Activated T-cell treated with anti-CD3 and anti-CD28 coated beads, Interleukin-2, amount 50 U/mL, for 72 hours (primary cell): ENCODE results near the gene RNF113B. TPM values are rescaled to one million over a fixed set of nuclear protein-coding genes. Genes with fewer than 3 reads are reported as not detected.

Source experiments
- ATAC-seq, 2 donors: fragments of 150-1000 bp; cut with Tn5 transposase; replicated peaks in 1 of 2; 2 replicates each; pipeline ENCODE4 v1.10.0; 2021; ENCODE audit warnings: moderate library complexity in 2 of 2, mild to moderate bottlenecking in 1 of 2
- DNase-seq, 2 donors: peaks; one replicate each; pipeline ENCODE4 v3.0.0; 2021 to 2022; ENCODE audit warnings: mixed read lengths in 1 of 2
- H3K27ac Mint-ChIP-seq: one replicate; pipeline ENCODE4 v1.8.0; 2022; ENCODE audit warnings: mild to moderate bottlenecking, moderate library complexity, mixed read lengths
- H3K27me3 Mint-ChIP-seq: one replicate; pipeline ENCODE4 v1.8.0; 2022; ENCODE audit warnings: low read depth, mixed read lengths
- H3K36me3 Mint-ChIP-seq, 2 donors: one replicate each; pipeline ENCODE4 v1.8.0; 2022; ENCODE audit warnings: mixed read lengths in 2 of 2, mild to moderate bottlenecking in 1 of 2; ENCODE audit not compliant: insufficient read depth in 2 of 2
- H3K4me1 Mint-ChIP-seq: one replicate; pipeline ENCODE4 v1.8.0; 2022; ENCODE audit warnings: low read depth, mixed read lengths
- H3K4me3 Mint-ChIP-seq, 2 donors: one replicate each; pipeline ENCODE4 v1.8.0; 2022; ENCODE audit warnings: mild to moderate bottlenecking in 2 of 2, mixed read lengths in 2 of 2, moderate library complexity in 2 of 2
- H3K9me3 Mint-ChIP-seq, 2 donors: one replicate each; pipeline ENCODE4 v1.8.0; 2022; ENCODE audit warnings: mixed read lengths in 2 of 2
- total RNA-seq, 2 donors: library from RNA; stranded (reverse); gene quantifications; one replicate each; pipeline ENCODE4 v1.2.3, GENCODE V29; 2022

RNF113B gene
- total RNA-seq, 2 donors from 2014 or later: not detected

GRCh38 chr13:98181111-98181815 lies 4.2 kb upstream of the RNF113B start:
- H3K36me3 Mint-ChIP-seq: no peaks in the 10 kb centered on the region
- ATAC-seq (no peak), DNase-seq (no peak)
- H3K4me1 Mint-ChIP-seq: no peaks in the 10 kb centered on the region
- no peaks in the 10 kb centered on the region for H3K9me3 Mint-ChIP-seq
- no peak overlapping the region for H3K4me3 Mint-ChIP-seq
- H3K27me3 Mint-ChIP-seq: no peaks in the 10 kb centered on the region
- H3K27ac Mint-ChIP-seq: no peak overlapping the region

- H3K4me1 Mint-ChIP-seq: no peaks in the 10 kb centered on the region
- H3K36me3 Mint-ChIP-seq: no peaks in the 10 kb centered on the region
- no peaks in the 10 kb centered on the region for H3K27me3 Mint-ChIP-seq
- no peaks in the 10 kb centered on the region for H3K9me3 Mint-ChIP-seq
- DNase-seq (no peak), ATAC-seq (no peak)
- H3K27ac Mint-ChIP-seq: no peak overlapping the region
- no peak overlapping the region for H3K4me3 Mint-ChIP-seq
These were observed 3.0 kb upstream of the RNF113B start for GRCh38 chr13:98180092-98180491.

GRCh38 chr13:98175823-98176222 lies 1.2 kb downstream of the RNF113B start:
- Mint-ChIP-seq H3K36me3 (no peaks in the 10 kb centered on the region), H3K27me3 (peaks cover 25% of the 10 kb centered on the region)

GRCh38 chr13:98175043-98175442 lies 2.0 kb downstream of the RNF113B start:
- no peak overlapping the region for H3K27ac Mint-ChIP-seq
- no peaks in the 10 kb centered on the region for H3K36me3 Mint-ChIP-seq
- no peaks in the 10 kb centered on the region for H3K4me1 Mint-ChIP-seq
- no peak for DNase-seq
- no peak for ATAC-seq
- H3K4me3 Mint-ChIP-seq: no peak overlapping the region
- H3K27me3 Mint-ChIP-seq: peaks cover 25% of the 10 kb centered on the region
- H3K9me3 Mint-ChIP-seq: no peaks in the 10 kb centered on the region

More at GRCh38 chr13:98175823-98176222, 1.2 kb downstream of the RNF113B start:
- Mint-ChIP-seq H3K27ac (no peak overlapping the region), H3K4me1 (no peaks in the 10 kb centered on the region), H3K9me3 (no peaks in the 10 kb centered on the region), H3K4me3 (no peak overlapping the region)
- ATAC-seq: no peak
- DNase-seq: no peak

- H3K27me3 Mint-ChIP-seq: peaks cover 25% of the 10 kb centered on the region
- no peak overlapping the region for H3K27ac Mint-ChIP-seq
- H3K36me3 Mint-ChIP-seq: no peaks in the 10 kb centered on the region
- no peak for ATAC-seq
- H3K9me3 Mint-ChIP-seq: no peaks in the 10 kb centered on the region
- H3K4me1 Mint-ChIP-seq: no peaks in the 10 kb centered on the region
- no peak for DNase-seq
- H3K4me3 Mint-ChIP-seq: no peak overlapping the region
These were observed 2.8 kb downstream of the RNF113B start for GRCh38 chr13:98174307-98174706.

- no peaks in the 10 kb centered on the region for H3K9me3 Mint-ChIP-seq
- no peak for DNase-seq
- no peaks in the 10 kb centered on the region for H3K4me1 Mint-ChIP-seq
- ATAC-seq: no peak
- no peak overlapping the region for H3K27ac Mint-ChIP-seq
- H3K36me3 Mint-ChIP-seq: no peaks in the 10 kb centered on the region
- peaks cover 25% of the 10 kb centered on the region for H3K27me3 Mint-ChIP-seq
- H3K4me3 Mint-ChIP-seq: no peak overlapping the region
These were observed 3.5 kb downstream of the RNF113B start for GRCh38 chr13:98173431-98174152.

- Mint-ChIP-seq H3K4me1 (no peaks in the 10 kb centered on the region), H3K27me3 (peaks cover 25% of the 10 kb centered on the region), H3K36me3 (no peaks in the 10 kb centered on the region), H3K27ac (no peak overlapping the region), H3K4me3 (no peak overlapping the region), H3K9me3 (no peaks in the 10 kb centered on the region)
- no peak for DNase-seq
- no peak for ATAC-seq
These were observed 4.3 kb downstream of the RNF113B start for GRCh38 chr13:98172590-98173422.

GRCh38 chr13:98171900-98172589 lies 5.0 kb downstream of the RNF113B start:
- ATAC-seq (no peak), DNase-seq (no peak)
- Mint-ChIP-seq H3K9me3 (no peaks in the 10 kb centered on the region), H3K27ac (no peak overlapping the region), H3K36me3 (no peaks in the 10 kb centered on the region), H3K4me3 (no peak overlapping the region), H3K27me3 (peaks cover 25% of the 10 kb centered on the region), H3K4me1 (no peaks in the 10 kb centered on the region)

GRCh38 chr13:98169331-98169730 lies 7.7 kb downstream of the RNF113B start:
- Mint-ChIP-seq H3K27me3 (peaks cover 25% of the 10 kb centered on the region), H3K36me3 (no peaks in the 10 kb centered on the region), H3K9me3 (no peaks in the 10 kb centered on the region), H3K4me3 (no peak overlapping the region), H3K27ac (no peak overlapping the region), H3K4me1 (no peaks in the 10 kb centered on the region)
- DNase-seq (no peak), ATAC-seq (no peak)

GRCh38 chr13:98162935-98163334 lies 14.1 kb downstream of the RNF113B start:
- H3K4me3 Mint-ChIP-seq: no peak overlapping the region
- peaks cover 2% of the 10 kb centered on the region in 2 donors for H3K9me3 Mint-ChIP-seq
- no peaks in the 10 kb centered on the region for H3K27me3 Mint-ChIP-seq
- H3K36me3 Mint-ChIP-seq: no peaks in the 10 kb centered on the region
- no peaks in the 10 kb centered on the region for H3K4me1 Mint-ChIP-seq
- DNase-seq (no peak), ATAC-seq (no peak)
- H3K27ac Mint-ChIP-seq: no peak overlapping the region

- Mint-ChIP-seq H3K36me3 (no peaks in the 10 kb centered on the region), H3K27me3 (peaks cover 6% of the 10 kb centered on the region), H3K4me3 (no peak overlapping the region), H3K27ac (no peak overlapping the region), H3K9me3 (peaks cover 2% of the 10 kb centered on the region in 2 donors), H3K4me1 (no peaks in the 10 kb centered on the region)
- DNase-seq: no peak
- no peak for ATAC-seq
These were observed 18.7 kb downstream of the RNF113B start for GRCh38 chr13:98158172-98158899.

GRCh38 chr13:98157609-98158008 lies 19.5 kb downstream of the RNF113B start:
- Mint-ChIP-seq H3K27me3 (peaks cover 9% of the 10 kb centered on the region), H3K4me3 (no peak overlapping the region), H3K9me3 (peaks cover under 1 to 2% of the 10 kb centered on the region in 2 donors), H3K4me1 (no peaks in the 10 kb centered on the region), H3K27ac (no peak overlapping the region), H3K36me3 (no peaks in the 10 kb centered on the region)
- no peak for DNase-seq
- ATAC-seq: no peak
